GM18858 (cell line): Measurements from ENCODE around the gene PODNL1.
"Not testable (repeated sequence)": the region's sequence is repeated elsewhere in the genome, so short reads cannot be mapped to it uniquely, and the experiment has no call there.

Source experiments
- ATAC-seq: cut with Tn5 transposase; IDR thresholded peaks from one replicate; pipeline ENCODE4 v1.9.1; 2021; ENCODE audit not compliant: unreplicated experiment

Gene PODNL1

DNA sequence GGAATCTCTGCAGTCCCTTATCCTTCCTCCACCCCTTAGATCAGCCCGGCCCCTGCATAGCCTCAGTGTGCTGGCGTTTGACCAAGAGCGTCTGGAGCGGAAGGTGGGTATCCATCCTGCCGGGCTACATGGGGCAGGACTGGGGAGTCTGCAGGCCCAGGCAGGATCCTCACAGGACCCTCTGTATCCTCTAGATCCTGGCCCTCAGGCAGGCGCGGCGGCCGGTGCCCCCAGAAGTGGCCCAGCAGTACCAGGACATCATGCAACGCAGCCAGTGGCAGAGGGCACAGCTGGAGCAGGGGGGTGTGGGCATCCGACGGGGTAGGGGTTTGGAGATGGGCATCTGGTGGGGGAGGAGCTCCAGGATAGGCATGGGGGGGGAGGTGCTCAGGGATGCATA, 8.9 kb downstream of the PODNL1 start:
- no peak for ATAC-seq

DNA sequence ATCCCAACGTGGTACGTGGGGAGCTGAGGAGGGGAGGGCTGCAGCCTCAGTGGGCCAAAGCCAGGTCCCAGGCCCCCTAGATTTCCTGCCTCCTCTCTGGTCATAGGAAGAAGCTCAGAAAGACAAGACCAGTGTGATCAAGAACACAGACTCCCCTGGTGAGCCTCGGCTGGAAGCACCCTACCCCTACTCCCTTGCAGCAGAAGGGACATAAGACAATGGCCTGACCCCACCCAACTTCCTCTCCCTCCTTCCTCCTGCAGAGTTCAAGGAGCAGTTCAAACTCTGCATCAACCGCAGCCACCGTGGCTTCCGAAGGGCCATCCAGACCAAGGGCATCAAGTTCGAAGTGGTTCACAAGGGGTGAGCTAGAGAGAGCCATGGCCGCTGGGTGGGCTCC, 11.5 kb downstream of the PODNL1 start:
- no peak for ATAC-seq

DNA sequence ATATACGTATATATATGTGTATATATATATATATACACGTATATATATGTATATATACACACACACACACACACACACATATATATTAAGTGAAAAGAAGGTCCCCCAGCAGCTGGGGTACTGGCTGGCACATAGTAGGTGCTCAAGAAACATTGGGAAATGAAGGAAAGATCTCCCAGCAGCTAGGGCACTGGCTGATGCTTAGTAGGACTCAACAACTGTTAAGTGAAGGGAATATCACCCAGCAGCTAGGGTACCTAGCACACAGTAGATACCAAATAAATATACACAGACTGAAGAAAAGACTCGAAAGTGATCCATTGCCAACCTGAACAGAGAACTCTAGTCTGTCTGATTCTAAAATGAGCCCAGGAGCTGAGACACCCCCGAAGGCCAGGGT, 12.2 kb downstream of the PODNL1 start:
- ATAC-seq: no peak

- ATAC-seq: no peak
Measured at GRCh38 chr19:13923194-13923987, 14.8 kb downstream of the PODNL1 start.

- not testable (repeated sequence) for ATAC-seq
Measured at GRCh38 chr19:13922118-13922517, 16.1 kb downstream of the PODNL1 start.

DNA sequence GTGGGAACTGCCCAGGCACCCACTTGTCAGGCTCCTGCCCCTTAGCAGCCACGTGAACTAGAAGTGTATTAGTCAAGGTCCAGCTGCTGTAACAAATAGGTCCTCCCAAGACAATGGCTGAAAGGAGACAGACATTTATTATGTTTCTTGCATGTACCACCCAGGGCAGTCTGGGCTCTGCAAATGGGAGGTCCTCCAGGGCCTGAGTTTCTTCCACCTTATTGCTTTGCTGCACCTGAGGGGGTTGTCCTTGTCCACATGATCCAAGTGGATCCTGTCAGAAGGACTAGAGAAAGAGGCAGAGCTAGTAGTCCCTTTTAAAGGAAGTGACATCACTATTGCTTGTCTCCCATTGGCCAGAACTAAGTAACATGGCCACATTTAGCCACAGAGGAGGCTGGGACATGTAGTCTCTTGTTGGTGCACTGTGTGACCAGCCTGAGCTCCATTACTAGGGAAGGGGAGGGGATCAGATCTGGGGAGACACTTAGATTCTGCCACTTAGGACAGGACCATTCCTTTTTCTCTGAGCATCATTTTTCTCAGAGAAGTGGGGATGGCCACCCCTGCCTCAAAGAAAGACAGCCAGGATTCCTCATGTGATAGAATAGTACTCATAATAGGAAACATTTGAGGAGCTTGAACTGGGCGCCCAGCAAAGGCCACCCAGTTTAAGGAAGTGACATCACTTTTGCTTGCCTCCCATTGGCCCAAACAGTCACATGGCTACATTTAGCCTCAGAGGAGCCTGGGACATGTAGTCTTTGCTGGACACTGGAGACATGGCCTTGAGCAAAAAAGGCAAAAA, 17.1 kb downstream of the PODNL1 start:
- ATAC-seq: no peak

DNA sequence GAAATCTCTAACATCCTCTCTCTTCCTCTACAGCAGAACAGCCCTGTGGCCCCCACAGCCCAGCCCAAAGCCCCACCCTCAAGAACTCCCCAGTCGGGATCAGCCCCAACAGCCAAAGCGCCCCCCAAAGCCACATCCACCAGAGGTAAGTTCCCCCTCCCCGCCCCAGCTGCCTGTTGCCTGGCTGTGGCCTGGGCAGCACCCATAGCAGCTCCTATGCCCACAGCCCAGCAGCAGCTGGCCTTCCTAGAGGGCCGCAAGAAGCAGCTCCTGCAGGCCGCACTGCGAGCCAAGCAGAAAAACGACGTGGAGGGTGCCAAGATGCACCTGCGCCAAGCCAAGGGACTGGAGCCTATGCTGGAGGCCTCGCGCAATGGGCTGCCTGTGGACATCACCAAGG, 17.7 kb downstream of the PODNL1 start:
- ATAC-seq: no peak

DNA sequence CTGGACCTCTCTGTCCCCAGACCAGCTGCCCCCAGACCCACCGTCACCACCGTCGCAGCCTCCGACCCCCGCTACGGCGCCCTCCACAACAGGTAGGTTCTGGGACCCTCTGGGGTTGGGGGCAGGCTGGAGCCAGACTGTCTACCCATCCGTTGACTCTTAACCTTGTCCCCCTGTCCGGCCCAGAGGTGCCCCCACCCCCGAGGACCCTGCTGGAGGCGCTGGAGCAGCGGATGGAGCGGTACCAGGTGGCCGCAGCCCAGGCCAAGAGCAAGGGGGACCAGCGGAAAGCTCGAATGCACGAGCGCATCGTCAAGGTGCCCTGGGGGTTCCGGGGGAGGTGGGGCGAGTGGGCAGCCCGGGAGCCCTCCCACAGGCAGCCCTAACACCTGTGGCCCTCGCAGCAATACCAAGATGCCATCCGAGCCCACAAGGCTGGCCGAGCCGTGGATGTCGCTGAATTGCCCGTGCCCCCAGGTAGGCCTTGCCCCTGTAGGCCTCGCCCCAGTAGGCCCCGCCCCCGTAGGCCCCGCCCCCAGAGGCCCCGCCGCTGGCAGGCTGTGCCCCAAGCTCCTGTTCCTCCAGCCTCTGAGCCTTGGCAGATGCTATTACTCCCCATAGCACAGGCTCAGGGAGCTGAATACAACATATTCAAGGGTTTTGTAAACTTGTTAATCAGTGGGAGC, 19.3 kb downstream of the PODNL1 start:
- no peak for ATAC-seq

DNA sequence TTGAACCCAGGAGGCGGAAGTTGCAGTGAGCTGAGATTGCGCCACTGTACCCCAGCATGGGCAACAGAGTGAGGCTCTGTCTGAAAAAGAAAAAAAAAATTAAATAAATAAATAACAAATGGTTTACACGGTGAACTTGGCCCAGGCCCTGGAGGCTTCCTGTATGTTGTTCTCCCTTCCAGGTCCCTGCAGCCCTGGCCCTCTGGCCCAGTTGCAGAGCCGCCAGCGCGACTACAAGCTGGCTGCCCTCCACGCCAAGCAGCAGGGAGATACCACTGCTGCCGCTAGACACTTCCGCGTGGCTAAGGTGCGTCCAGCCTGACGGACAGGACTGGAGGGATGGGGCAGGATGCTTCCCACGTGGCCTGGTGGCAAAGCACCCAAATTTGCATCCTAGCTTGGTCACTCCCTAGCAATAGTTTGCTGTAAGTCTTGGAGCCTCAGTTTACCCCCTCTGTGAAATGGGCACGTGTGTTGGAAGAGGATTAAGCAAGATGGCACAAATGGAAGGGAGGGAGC, 20.3 kb downstream of the PODNL1 start:
- ATAC-seq: no peak

DNA sequence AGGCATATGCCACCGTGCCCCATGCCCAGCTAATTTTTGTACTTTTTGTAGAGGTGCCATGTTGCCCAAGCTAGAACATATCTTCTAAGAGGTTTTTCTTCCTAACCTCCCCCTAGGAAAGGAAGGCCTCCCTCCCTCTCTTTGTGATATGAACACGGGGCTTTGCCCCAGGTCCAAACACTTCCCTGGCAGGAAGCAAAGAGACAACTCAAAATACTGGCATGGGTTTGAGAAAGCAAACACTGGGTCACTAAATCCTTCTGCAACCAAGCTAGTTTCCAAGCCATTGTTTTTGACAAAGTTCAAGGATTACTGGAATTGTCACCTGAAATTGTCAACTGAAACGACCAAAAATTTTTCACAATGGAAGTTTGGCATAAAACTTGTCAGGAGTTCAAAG, 23.4 kb downstream of the PODNL1 start:
- ATAC-seq: no peak

DNA sequence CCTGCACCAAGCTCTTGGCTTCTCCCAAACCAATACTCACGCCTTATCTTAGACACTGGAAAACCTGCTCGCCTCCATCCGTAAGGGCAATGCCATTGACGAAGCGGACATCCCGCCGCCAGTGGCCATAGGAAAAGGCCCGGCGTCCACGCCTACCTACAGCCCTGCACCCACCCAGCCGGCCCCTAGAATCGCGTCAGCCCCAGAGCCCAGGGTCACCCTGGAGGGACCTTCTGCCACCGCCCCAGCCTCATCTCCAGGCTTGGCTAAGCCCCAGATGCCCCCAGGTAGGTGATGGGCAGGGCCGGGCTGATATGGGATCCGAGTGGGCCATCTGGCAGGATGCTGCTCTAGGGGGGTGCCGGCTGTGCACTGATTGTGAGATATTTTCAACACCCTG, 24.9 kb downstream of the PODNL1 start:
- no peak for ATAC-seq

GRCh38 chr19:13909430-13909829, 28.8 kb downstream of the PODNL1 start:
- ATAC-seq: no peak

- no peak for ATAC-seq
Measured at GRCh38 chr19:13908674-13909073, 29.5 kb downstream of the PODNL1 start.

- ATAC-seq: no peak
Measured at GRCh38 chr19:13906910-13907309, 31.3 kb downstream of the PODNL1 start.

- ATAC-seq: no peak
Measured at GRCh38 chr19:13906521-13906904, 31.7 kb downstream of the PODNL1 start.

GRCh38 chr19:13905634-13906520, 32.3 kb downstream of the PODNL1 start, which contains the start of the genes BRME1 and CC2D1A:
Gene BRME1, minus strand, starts transcription at chr19:13906117. Its CDS starts 1,225 bp downstream, at chr19:13904892.
Gene CC2D1A, plus strand, starts transcription at chr19:13906201. Its CDS starts 241 bp downstream, at chr19:13906442.
- ATAC-seq: peak; percentile 76

GRCh38 chr19:13902993-13903555, 35.1 kb downstream of the PODNL1 start:
- no peak for ATAC-seq

GRCh38 chr19:13899912-13900584, 38.2 kb downstream of the PODNL1 start:
- no peak for ATAC-seq

- no peak for ATAC-seq
Measured at GRCh38 chr19:13899393-13899792, 38.8 kb downstream of the PODNL1 start.
